Osteocyte (in vitro differentiated cells): ENCODE results near the gene ASCL5. TPM values are rescaled to one million over a fixed set of nuclear protein-coding genes. Genes with fewer than 3 reads are reported as not detected.

Experiments
- DNase-seq: peaks from one replicate; pipeline ENCODE4 v3.0.0; 2021; ENCODE audit warnings: mixed read lengths; ENCODE audit not compliant: unreplicated experiment; ENCODE audit errors: extremely low spot score
- H3K27ac Mint-ChIP-seq: one replicate; pipeline ENCODE4 v1.8.0; 2021; ENCODE audit warnings: mild to moderate bottlenecking, mixed read lengths; ENCODE audit not compliant: unreplicated experiment
- H3K27me3 Mint-ChIP-seq: one replicate; pipeline ENCODE4 v1.8.0; 2021; ENCODE audit warnings: mixed read lengths; ENCODE audit not compliant: unreplicated experiment
- H3K36me3 Mint-ChIP-seq: one replicate; pipeline ENCODE4 v1.8.0; 2021; ENCODE audit warnings: mixed read lengths; ENCODE audit not compliant: unreplicated experiment
- H3K4me1 Mint-ChIP-seq: one replicate; pipeline ENCODE4 v1.8.0; 2021; ENCODE audit warnings: mixed read lengths; ENCODE audit not compliant: unreplicated experiment
- H3K4me3 Mint-ChIP-seq: one replicate; pipeline ENCODE4 v1.8.0; 2021; ENCODE audit warnings: mild to moderate bottlenecking, moderate library complexity, mixed read lengths; ENCODE audit not compliant: unreplicated experiment
- H3K9me3 Mint-ChIP-seq: one replicate; pipeline ENCODE4 v1.8.0; 2021; ENCODE audit warnings: mixed read lengths; ENCODE audit not compliant: unreplicated experiment
- total RNA-seq: library from RNA; stranded (reverse); gene quantifications from 2 replicates; pipeline ENCODE4 v1.2.1, GENCODE V29; 2021
- TF ChIP-seq, protein P1 (sequence below): fragments of 200-600 bp; sonication (generic); IDR thresholded peaks from 2 replicates; pipeline ENCODE4 v1.5.0; 2021; ENCODE audit warnings: antibody characterized with exemption, mild to moderate bottlenecking, moderate library complexity

ASCL5 gene
- total RNA-seq, 1 donor from 2014 or later = not detected

- peaks cover 15% of the 10 kb centered on the region for H3K27me3 Mint-ChIP-seq
These were observed 29.8 kb downstream of the ASCL5 start for GRCh38 chr1:201096977-201097856.

DNA sequence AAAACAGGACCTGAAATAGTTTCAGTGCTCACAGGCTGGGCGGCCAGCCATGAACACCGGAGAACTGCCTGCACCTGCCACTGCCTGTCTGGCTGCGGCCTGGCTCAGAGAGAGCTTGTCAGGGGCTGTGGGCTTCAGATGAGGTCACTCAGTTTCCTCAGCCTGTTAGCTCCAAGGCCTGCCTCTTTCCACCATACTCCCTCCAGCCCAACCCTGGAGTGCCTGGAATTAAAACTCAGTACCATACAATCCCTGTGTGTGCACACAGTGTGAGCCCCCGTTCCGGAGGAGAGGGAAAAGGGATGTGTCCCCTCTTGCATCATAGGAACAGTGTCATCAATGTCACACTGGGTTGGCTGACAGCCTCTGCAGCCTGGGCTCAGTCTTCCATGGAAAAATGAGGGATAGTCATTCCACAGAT is 30.9 kb downstream of the ASCL5 start:
- DNase-seq = no peak

More at GRCh38 chr1:201096977-201097856, 29.8 kb downstream of the ASCL5 start:
- no peaks in the 10 kb centered on the region for H3K9me3 Mint-ChIP-seq
- no peak overlapping the region for H3K27ac Mint-ChIP-seq
- H3K4me1 Mint-ChIP-seq = no peaks in the 10 kb centered on the region
- no peaks in the 10 kb centered on the region for H3K36me3 Mint-ChIP-seq
- no peak for DNase-seq
- TF ChIP-seq, protein P1, sequence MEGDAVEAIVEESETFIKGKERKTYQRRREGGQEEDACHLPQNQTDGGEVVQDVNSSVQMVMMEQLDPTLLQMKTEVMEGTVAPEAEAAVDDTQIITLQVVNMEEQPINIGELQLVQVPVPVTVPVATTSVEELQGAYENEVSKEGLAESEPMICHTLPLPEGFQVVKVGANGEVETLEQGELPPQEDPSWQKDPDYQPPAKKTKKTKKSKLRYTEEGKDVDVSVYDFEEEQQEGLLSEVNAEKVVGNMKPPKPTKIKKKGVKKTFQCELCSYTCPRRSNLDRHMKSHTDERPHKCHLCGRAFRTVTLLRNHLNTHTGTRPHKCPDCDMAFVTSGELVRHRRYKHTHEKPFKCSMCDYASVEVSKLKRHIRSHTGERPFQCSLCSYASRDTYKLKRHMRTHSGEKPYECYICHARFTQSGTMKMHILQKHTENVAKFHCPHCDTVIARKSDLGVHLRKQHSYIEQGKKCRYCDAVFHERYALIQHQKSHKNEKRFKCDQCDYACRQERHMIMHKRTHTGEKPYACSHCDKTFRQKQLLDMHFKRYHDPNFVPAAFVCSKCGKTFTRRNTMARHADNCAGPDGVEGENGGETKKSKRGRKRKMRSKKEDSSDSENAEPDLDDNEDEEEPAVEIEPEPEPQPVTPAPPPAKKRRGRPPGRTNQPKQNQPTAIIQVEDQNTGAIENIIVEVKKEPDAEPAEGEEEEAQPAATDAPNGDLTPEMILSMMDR = no peak
- no peak overlapping the region for H3K4me3 Mint-ChIP-seq

DNA sequence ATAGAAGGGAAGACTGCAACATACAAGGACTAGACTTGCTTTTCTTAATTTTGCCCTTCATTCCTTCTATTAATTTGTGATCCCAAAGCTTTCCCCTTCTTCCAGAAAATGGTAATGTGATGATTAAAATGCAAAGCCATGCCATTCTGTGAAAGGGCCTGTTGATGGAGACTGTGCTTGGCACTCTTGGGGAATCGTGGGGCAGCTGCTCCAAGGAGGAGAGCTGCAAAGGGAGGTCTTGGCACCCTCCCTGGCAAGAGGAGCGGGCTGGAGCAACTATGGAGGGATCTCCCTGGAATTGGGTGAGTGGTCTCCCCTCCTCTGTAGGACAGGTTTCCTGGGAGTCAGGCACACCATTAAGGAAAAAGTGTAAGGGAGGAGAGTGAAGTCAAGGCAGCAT is 31.4 kb downstream of the ASCL5 start:
- H3K9me3 Mint-ChIP-seq = no peaks in the 10 kb centered on the region
- no peak overlapping the region for H3K27ac Mint-ChIP-seq
- no peaks in the 10 kb centered on the region for H3K36me3 Mint-ChIP-seq
- peaks cover 3% of the 10 kb centered on the region for H3K4me1 Mint-ChIP-seq
- peaks cover 15% of the 10 kb centered on the region for H3K27me3 Mint-ChIP-seq
- no peak overlapping the region for H3K4me3 Mint-ChIP-seq
- no peak for DNase-seq
- TF ChIP-seq, protein P1 = no peak

More for the DNA sequence above, 30.9 kb downstream of the ASCL5 start:
- Mint-ChIP-seq H3K36me3 (no peaks in the 10 kb centered on the region), H3K4me1 (peaks cover 2% of the 10 kb centered on the region), H3K4me3 (no peak overlapping the region), H3K27me3 (peaks cover 15% of the 10 kb centered on the region), H3K27ac (no peak overlapping the region), H3K9me3 (no peaks in the 10 kb centered on the region)
- TF ChIP-seq, protein P1 = no peak

- H3K4me3 Mint-ChIP-seq = no peak overlapping the region
- H3K27ac Mint-ChIP-seq = no peak overlapping the region
- no peaks in the 10 kb centered on the region for H3K36me3 Mint-ChIP-seq
- no peak for DNase-seq
- no peaks in the 10 kb centered on the region for H3K9me3 Mint-ChIP-seq
- peaks cover 3% of the 10 kb centered on the region for H3K4me1 Mint-ChIP-seq
- TF ChIP-seq, protein P1 = no peak
- H3K27me3 Mint-ChIP-seq = peaks cover 15% of the 10 kb centered on the region
These were observed 32.2 kb downstream of the ASCL5 start for GRCh38 chr1:201094832-201095231.

- Mint-ChIP-seq H3K27ac (no peak overlapping the region), H3K27me3 (peaks cover 12% of the 10 kb centered on the region)
These were observed 33.0 kb downstream of the ASCL5 start for GRCh38 chr1:201093962-201094361.

More at GRCh38 chr1:201093962-201094361, 33.0 kb downstream of the ASCL5 start:
- DNase-seq = no peak
- TF ChIP-seq, protein P1 = no peak
- Mint-ChIP-seq H3K4me1 (peaks cover 3% of the 10 kb centered on the region), H3K4me3 (no peak overlapping the region), H3K9me3 (no peaks in the 10 kb centered on the region), H3K36me3 (no peaks in the 10 kb centered on the region)
